HepG2 (cell line): Measurements from ENCODE around the gene CFAP73. TPM values are rescaled to one million over a fixed set of nuclear protein-coding genes. Genes with fewer than 3 reads are reported as not detected.
"Not testable (repeated sequence)": the region's sequence is repeated elsewhere in the genome, so short reads cannot be mapped to it uniquely, and the experiment has no call there.

Experiments used
- ATAC-seq: fragments of 200-7000 bp; cut with Tn5 transposase; 3 replicates; pipeline ENCODE4 v1.9.1; 2020; ENCODE audit warnings: mild to moderate bottlenecking, moderate library complexity
- BruUV-seq: library from RNA; stranded (reverse); fragments of 400-500 nt; replicated peaks from 2 replicates; lab custom pipeline; 2021; lab: Mats Ljungman, UMichigan
- CTCF ChIA-PET: fragments of 300-600 bp; formaldehyde crosslinking; extraction: SDS; loops from one replicate; lab custom pipeline; 2021; ENCODE audit warnings: low total read pairs, inconsistent platforms, low intra/inter-chr PET ratio; lab: Yijun Ruan, JAX
- POLR2A ChIA-PET: fragments of 350-600 bp; sonication (Branson Sonifier 250); formaldehyde crosslinking; loops from one replicate; lab custom pipeline; 2020; ENCODE audit warnings: antibody characterized with exemption, inconsistent platforms; lab: Yijun Ruan, JAX
- DNase-seq: peaks from one replicate; pipeline ENCODE4 v3.0.0-alpha.2; 2015; ENCODE audit warnings: low spot score
- FAIRE-seq: peaks from 3 replicates; lab custom pipeline; 2011; peaks lifted over from hg19 to GRCh38; lab: Jason Lieb, UNC
- H2AFZ ChIP-seq: one replicate; pipeline ENCODE4 v1.6.1; 2011; ENCODE audit warnings: low read length, inconsistent platforms
- H3K27ac ChIP-seq: fragments of 300-600 bp; 3 replicates; pipeline ENCODE4 v1.8.0; 2011; ENCODE audit warnings: mixed run types, mild to moderate bottlenecking, mixed read lengths, low read length, inconsistent platforms; ENCODE audit not compliant: insufficient read depth; ENCODE audit errors: extremely low read length
- H3K27me3 ChIP-seq, 2 experiments: fragments of 200-600 bp in 1 of 2; 2 replicates in 1 of 2; 3 replicates in 1 of 2; pipeline versions ENCODE4 v1.6.0 to v1.8.0; 2011; ENCODE audit warnings: low read length in 2 of 2, mild to moderate bottlenecking in 2 of 2, moderate library complexity in 2 of 2, inconsistent platforms in 1 of 2; ENCODE audit not compliant: insufficient read depth in 2 of 2, control insufficient read depth in 1 of 2
- H3K36me3 ChIP-seq, 2 experiments: fragments of 200-600 bp in 1 of 2; replicated peaks in 1 of 2; 2 replicates in 1 of 2; 3 replicates in 1 of 2; pipeline versions ENCODE4 v1.5.1 to v1.8.0; 2011; ENCODE audit warnings: low read length in 2 of 2, inconsistent platforms in 1 of 2; ENCODE audit not compliant: insufficient read depth in 2 of 2, control insufficient read depth in 1 of 2
- H3K4me1 ChIP-seq: 2 replicates; pipeline ENCODE4 v1.5.1; 2012; ENCODE audit warnings: low read length, inconsistent platforms; ENCODE audit not compliant: insufficient read depth
- H3K4me2 ChIP-seq: 2 replicates; pipeline ENCODE4 v1.6.0; 2011; ENCODE audit warnings: low read depth, low read length, inconsistent platforms
- H3K4me3 ChIP-seq, 3 experiments: fragments of 200-600 bp in 1 of 3; sonication (generic), shearing (Covaris generic) in 1 of 3; replicated peaks in 1 of 3; 2 replicates each; pipeline ENCODE4 v1.5.1; 2011 to 2016; ENCODE audit warnings: low read length in 3 of 3, inconsistent platforms in 2 of 3, low read depth in 2 of 3, mild to moderate bottlenecking in 2 of 3, control low read depth in 1 of 3, mixed read lengths in 1 of 3; ENCODE audit not compliant: insufficient read depth in 1 of 3
- H3K79me2 ChIP-seq: one replicate; pipeline ENCODE4 v1.6.1; 2011; ENCODE audit warnings: low read length, inconsistent platforms; ENCODE audit not compliant: insufficient read depth
- H3K9ac ChIP-seq: 2 replicates; pipeline ENCODE4 v1.6.0; 2011; ENCODE audit warnings: mild to moderate bottlenecking, low read depth, low read length, inconsistent platforms; ENCODE audit not compliant: insufficient read depth
- H3K9me3 ChIP-seq: 2 replicates; pipeline ENCODE4 v1.5.1; 2012; ENCODE audit warnings: mild to moderate bottlenecking, low read length
- H4K20me1 ChIP-seq: 2 replicates; pipeline ENCODE4 v1.6.0; 2011; ENCODE audit warnings: inconsistent platforms, mild to moderate bottlenecking, low read length, moderate library complexity; ENCODE audit not compliant: insufficient read depth
- ZNF121 ChIP-seq: sonication (generic); formaldehyde crosslinking; IDR thresholded peaks from 2 replicates; pipeline ENCODE4 v1.5.0; 2020; ENCODE audit warnings: mild to moderate bottlenecking, missing genetic modification reagents
- WGBS: methylation state at CpG from one replicate; pipeline ENCODE4 v1.1.6; 2017; ENCODE audit warnings: low lambda C conversion rate; 5-methylcytosine and 5-hydroxymethylcytosine counted together
- in situ Hi-C: cut with HindIII; loops from 2 replicates; pipeline ENCODE4 v1.10.0; 2017; ENCODE audit warnings: low pct_unique_long_range_greater_than_20kb; ENCODE audit not compliant: extremely low pct_ligation_motif_present
- intact Hi-C: fragments of 100-400 bp; cut with micrococcal nuclease; formaldehyde crosslinking; loops from one replicate; pipeline ENCODE4 v1.10.0; 2022; ENCODE audit not compliant: unreplicated experiment
- polyA plus RNA-seq, 8 experiments: library from polyadenylated mRNA; depleted of rRNA in 3 of 8; stranded (reverse) in 7 of 8; unstranded in 1 of 8; fragments of >200 nt; fragmentation: Illumina TruSeq in 4 of 8; extraction: Trizol in 4 of 8; gene quantifications; 2 replicates each; pipeline versions ENCODE4 v1.2.1 to v1.2.3, GENCODE V29; 2011 to 2016; ENCODE audit warnings: low read depth in 4 of 8, missing spikeins in 1 of 8, mixed read lengths in 1 of 8; ENCODE audit not compliant: insufficient read depth in 1 of 8
- total RNA-seq, 5 experiments: library from RNA; depleted of rRNA; stranded (reverse); fragments of >200 nt; fragmentation: Illumina TruSeq; extraction: Trizol; gene quantifications; 2 replicates each; pipeline ENCODE4 v1.2.3, GENCODE V29; 2016; ENCODE audit warnings: low read depth in 1 of 5
- TF ChIP-seq, protein P1 (sequence below): sonication (generic); formaldehyde crosslinking; IDR thresholded peaks from 2 replicates; pipeline ENCODE4 v1.5.1; 2020; ENCODE audit warnings: mild to moderate bottlenecking, missing genetic modification reagents, moderate library complexity
- TF ChIP-seq, protein P2 (sequence below): sonication (generic); formaldehyde crosslinking; IDR thresholded peaks from 2 replicates; pipeline ENCODE4 v1.5.0; 2020; ENCODE audit warnings: mild to moderate bottlenecking, missing genetic modification reagents

The CFAP73 gene
- total and polyA plus RNA-seq, 2 of the 13 experiments (the other 11 are each of a cell fraction or from before 2014, with no cell fraction given), result not detected

DNA sequence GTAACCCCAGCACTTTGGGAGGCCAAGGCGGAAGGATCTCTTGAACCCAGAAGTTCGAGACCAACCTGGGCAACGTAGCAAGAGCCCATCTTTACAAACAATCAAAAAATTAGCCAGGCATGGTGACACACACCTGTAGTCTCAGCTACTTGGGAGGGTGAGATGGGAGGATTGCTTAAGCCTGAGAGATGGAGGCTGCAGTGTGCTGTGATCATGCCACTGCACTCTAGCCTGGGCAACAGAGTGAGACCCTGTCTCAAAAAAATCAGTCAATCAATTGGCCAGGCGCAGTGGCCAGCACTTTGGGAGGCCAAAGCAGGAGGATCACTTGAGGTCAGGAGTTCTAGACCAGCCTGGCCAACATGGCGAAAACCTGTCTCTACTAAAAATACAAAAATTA lies 57.3 kb downstream of the CFAP73 start:
- H3K36me3 ChIP-seq, DNase-seq, H4K20me1 ChIP-seq, H3K4me2 ChIP-seq, H2AFZ ChIP-seq, H3K27me3 ChIP-seq, in situ Hi-C loops, intact Hi-C loops: not testable (repeated sequence)
- H3K4me1 ChIP-seq, result peaks cover 49% of the 10 kb centered on the region
- WGBS, result 93% methylated on average over 5 of the region's 5 CpGs
- TF ChIP-seq, protein P1, sequence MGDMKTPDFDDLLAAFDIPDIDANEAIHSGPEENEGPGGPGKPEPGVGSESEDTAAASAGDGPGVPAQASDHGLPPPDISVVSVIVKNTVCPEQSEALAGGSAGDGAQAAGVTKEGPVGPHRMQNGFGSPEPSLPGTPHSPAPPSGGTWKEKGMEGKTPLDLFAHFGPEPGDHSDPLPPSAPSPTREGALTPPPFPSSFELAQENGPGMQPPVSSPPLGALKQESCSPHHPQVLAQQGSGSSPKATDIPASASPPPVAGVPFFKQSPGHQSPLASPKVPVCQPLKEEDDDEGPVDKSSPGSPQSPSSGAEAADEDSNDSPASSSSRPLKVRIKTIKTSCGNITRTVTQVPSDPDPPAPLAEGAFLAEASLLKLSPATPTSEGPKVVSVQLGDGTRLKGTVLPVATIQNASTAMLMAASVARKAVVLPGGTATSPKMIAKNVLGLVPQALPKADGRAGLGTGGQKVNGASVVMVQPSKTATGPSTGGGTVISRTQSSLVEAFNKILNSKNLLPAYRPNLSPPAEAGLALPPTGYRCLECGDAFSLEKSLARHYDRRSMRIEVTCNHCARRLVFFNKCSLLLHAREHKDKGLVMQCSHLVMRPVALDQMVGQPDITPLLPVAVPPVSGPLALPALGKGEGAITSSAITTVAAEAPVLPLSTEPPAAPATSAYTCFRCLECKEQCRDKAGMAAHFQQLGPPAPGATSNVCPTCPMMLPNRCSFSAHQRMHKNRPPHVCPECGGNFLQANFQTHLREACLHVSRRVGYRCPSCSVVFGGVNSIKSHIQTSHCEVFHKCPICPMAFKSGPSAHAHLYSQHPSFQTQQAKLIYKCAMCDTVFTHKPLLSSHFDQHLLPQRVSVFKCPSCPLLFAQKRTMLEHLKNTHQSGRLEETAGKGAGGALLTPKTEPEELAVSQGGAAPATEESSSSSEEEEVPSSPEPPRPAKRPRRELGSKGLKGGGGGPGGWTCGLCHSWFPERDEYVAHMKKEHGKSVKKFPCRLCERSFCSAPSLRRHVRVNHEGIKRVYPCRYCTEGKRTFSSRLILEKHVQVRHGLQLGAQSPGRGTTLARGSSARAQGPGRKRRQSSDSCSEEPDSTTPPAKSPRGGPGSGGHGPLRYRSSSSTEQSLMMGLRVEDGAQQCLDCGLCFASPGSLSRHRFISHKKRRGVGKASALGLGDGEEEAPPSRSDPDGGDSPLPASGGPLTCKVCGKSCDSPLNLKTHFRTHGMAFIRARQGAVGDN (CRISPR knock-in tag), result peak; percentile 13; the same call in 1 of the 2 replicates
- TF ChIP-seq, protein P2, sequence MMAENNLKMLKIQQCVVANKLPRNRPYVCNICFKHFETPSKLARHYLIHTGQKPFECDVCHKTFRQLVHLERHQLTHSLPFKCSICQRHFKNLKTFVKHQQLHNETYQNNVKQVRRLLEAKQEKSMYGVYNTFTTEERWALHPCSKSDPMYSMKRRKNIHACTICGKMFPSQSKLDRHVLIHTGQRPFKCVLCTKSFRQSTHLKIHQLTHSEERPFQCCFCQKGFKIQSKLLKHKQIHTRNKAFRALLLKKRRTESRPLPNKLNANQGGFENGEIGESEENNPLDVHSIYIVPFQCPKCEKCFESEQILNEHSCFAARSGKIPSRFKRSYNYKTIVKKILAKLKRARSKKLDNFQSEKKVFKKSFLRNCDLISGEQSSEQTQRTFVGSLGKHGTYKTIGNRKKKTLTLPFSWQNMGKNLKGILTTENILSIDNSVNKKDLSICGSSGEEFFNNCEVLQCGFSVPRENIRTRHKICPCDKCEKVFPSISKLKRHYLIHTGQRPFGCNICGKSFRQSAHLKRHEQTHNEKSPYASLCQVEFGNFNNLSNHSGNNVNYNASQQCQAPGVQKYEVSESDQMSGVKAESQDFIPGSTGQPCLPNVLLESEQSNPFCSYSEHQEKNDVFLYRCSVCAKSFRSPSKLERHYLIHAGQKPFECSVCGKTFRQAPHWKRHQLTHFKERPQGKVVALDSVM (CRISPR knock-in tag), result peak; percentile 56; the same call in 1 of the 2 replicates
- TF ChIP-seq ZNF121 (CRISPR knock-in tag), result 0 out of 2 replicates have a peak, but pooled peaks have one; percentile 64
- TF ChIP-seq, all 625 proteins: peak for 3; not testable (repeated sequence) for 622
- ATAC-seq, H3K79me2 ChIP-seq, H3K9me3 ChIP-seq, CTCF ChIA-PET, H3K4me3 ChIP-seq, FAIRE-seq: not testable (repeated sequence)
- POLR2A ChIA-PET, result interaction anchor here (1.3 to 3.8 kb wide), 2 partner anchors 8 to 15 kb away, joined by 3 to 39 read pairs; partner anchors contain the start of gene TPCN1
- 0 out of 2 replicates have a peak overlapping the region, but pooled peaks have one; percentile 38 for H3K9ac ChIP-seq
- peak overlapping the region; percentile 61 for H3K27ac ChIP-seq
- BruUV-seq, result TSS peak; percentile 81
